D721Med (cell line): ENCODE data around the gene ZFY.

ENCODE experiments used
- DNase-seq: peaks from one replicate; pipeline ENCODE4 v3.0.0; 2011; ENCODE audit warnings: low spot score; ENCODE audit not compliant: insufficient read length
- FAIRE-seq: peaks from 2 replicates; lab custom pipeline; 2011; peaks lifted over from hg19 to GRCh38; lab: Jason Lieb, UNC
- TF ChIP-seq, protein P1 (sequence below): IDR thresholded peaks from 2 replicates; pipeline ENCODE4 v1.5.1; 2012; ENCODE audit warnings: mild to moderate bottlenecking, control low read depth; ENCODE audit not compliant: insufficient read depth; ENCODE audit errors: missing control alignments

Gene ZFY

GRCh38 chrY:2950655-2951054 lies 15.5 kb downstream of the ZFY start:
- DNase-seq, result no peak
- TF ChIP-seq, protein P1, sequence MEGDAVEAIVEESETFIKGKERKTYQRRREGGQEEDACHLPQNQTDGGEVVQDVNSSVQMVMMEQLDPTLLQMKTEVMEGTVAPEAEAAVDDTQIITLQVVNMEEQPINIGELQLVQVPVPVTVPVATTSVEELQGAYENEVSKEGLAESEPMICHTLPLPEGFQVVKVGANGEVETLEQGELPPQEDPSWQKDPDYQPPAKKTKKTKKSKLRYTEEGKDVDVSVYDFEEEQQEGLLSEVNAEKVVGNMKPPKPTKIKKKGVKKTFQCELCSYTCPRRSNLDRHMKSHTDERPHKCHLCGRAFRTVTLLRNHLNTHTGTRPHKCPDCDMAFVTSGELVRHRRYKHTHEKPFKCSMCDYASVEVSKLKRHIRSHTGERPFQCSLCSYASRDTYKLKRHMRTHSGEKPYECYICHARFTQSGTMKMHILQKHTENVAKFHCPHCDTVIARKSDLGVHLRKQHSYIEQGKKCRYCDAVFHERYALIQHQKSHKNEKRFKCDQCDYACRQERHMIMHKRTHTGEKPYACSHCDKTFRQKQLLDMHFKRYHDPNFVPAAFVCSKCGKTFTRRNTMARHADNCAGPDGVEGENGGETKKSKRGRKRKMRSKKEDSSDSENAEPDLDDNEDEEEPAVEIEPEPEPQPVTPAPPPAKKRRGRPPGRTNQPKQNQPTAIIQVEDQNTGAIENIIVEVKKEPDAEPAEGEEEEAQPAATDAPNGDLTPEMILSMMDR, result no peak
- no peak for FAIRE-seq

GRCh38 chrY:2952912-2953311 lies 17.7 kb downstream of the ZFY start:
- FAIRE-seq (no peak), DNase-seq (no peak)
- TF ChIP-seq, protein P1, result no peak

GRCh38 chrY:2954735-2955134 lies 19.6 kb downstream of the ZFY start:
- no peak for FAIRE-seq
- TF ChIP-seq, protein P1, result no peak

DNA sequence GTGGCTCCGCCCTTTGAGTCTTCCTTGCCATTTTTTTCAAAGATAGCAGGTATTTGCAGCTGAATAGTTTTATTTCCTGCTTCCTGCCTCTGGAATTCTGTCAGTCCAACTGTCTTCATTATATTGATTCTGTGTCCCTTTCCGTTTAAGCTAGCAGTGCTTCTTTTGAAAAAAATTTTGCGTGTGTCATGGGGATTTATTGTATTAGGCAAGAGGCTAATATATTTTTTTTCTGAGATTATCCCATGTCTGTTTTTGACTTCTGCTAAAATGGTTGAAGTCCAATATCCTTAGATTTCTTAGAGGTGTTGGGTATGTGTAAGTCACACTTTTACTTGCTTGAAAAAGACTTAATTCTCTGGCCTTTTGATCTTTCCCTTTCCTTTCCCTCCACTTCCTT lies 20.4 kb downstream of the ZFY start:
- FAIRE-seq (no peak), DNase-seq (no peak)
- TF ChIP-seq, protein P1, result no peak

More at GRCh38 chrY:2954735-2955134, 19.6 kb downstream of the ZFY start:
- no peak for DNase-seq

- TF ChIP-seq, protein P1, result no peak
These were observed 26.9 kb downstream of the ZFY start for GRCh38 chrY:2962061-2962460.

DNA sequence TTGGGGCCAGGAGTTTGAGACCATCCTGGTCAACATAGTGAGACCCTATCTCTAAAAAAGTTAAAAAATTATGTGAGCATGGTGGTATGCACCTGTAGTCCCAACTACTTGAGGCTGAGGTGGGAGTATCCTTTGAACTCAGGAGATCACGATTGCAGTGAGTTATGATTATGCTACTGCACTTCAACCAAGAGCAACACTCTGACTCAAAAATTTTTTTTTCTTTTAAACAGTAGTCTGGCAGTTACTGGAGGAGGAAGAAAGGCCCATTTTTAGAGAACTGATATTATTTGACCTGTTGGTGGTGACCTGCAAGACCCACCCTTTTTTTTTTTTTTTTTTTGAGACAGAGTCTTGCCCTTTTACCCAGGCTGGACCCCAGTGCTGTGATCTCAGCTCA lies 29.6 kb downstream of the ZFY start:
- DNase-seq, result no peak
- FAIRE-seq, result no peak
- TF ChIP-seq, protein P1, result no peak

More at GRCh38 chrY:2962061-2962460, 26.9 kb downstream of the ZFY start:
- FAIRE-seq (no peak), DNase-seq (no peak)

GRCh38 chrY:2965629-2966028 lies 30.4 kb downstream of the ZFY start:
- TF ChIP-seq, protein P1, result no peak
- FAIRE-seq (no peak), DNase-seq (no peak)
